Caki2 (cell line): ENCODE measurements around the gene ZNF335. TPM values are rescaled to one million over a fixed set of nuclear protein-coding genes. Genes with fewer than 3 reads are reported as not detected.

Experiments
- DNase-seq: peaks from one replicate; pipeline ENCODE4 v3.0.0-alpha.2; 2015; ENCODE audit warnings: low read depth
- in situ Hi-C: cut with HindIII; loops from 2 replicates; pipeline ENCODE4 v1.10.0; 2016; ENCODE audit warnings: low sequenced_read_pairs, low pct_unique_long_range_greater_than_20kb, mixed read lengths
- total RNA-seq: library from RNA; depleted of rRNA; stranded (reverse); fragments of >200 nt; shearing (Covaris generic); gene quantifications from 2 replicates; pipeline ENCODE4 v1.2.3, GENCODE V29; 2014; ENCODE audit warnings: low replicate concordance

Gene ZNF335
- total RNA-seq, 1 experiment from 2014 or later, result 4.8 TPM

DNA sequence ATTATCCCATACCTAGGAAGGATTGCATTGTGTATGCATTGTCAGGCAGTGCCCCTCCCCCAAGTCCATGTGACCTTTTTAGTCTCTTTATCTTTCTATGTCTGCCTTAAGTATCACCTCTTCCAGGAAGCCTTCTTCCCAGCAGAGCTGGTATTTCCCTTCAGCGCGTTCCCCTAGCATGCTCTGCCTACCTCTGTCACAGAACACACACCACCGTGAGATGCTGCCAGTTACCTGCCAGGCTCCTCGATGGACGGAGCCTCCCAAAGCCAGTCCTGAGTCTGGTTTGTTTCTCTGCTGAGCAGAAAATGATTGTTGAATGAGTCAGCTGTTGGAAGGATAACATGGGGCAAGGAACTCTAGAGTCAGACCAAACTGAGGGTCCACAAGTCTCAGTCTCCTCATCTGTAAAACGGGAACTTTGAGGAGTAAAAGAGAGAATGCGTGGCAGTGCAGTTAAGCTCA lies 11.3 kb upstream of the ZNF335 start:
- DNase-seq, result no peak
- in situ Hi-C loops, result no loop called here

DNA sequence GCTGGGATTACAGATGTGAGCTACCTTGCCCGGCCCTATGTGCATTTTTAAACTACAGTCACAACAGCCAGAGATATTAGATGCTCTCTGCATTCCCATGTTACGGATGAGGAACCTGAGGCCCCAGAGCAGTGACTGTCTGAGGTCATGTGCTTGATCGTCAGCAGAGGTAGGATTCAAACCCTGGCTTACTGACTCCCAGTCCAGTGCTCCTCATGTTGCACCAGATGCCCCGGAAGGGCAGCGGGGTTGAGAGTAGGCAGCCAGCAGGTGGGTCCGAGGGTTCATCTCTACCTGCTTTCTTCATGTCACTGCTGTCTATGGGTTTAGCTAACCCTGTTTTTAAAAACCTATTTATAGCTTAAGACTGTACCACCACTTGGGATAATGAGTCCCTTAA lies 9.3 kb upstream of the ZNF335 start:
- in situ Hi-C loops, result no loop called here
- no peak for DNase-seq

DNA sequence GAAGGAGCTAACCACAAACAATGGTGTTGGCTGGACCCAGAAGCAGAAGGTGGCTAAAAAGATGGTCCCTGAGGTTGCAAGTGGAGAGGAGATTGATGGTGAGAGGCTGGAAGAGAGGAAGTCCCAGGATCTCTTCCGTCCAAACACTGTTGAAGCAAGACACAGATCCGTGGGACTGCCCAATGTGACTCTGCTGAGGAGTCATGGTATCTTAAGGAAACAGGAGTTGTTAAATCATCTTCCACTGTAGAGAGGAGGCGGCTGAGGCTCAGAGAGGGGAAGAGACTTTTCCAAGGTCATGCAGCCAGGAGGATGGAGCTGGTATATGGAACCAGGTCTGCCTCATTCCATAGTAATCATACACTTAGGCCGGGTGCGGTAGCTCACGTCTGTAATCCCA lies 4.1 kb upstream of the ZNF335 start:
- DNase-seq, result no peak
- in situ Hi-C loops, result no loop called here

DNA sequence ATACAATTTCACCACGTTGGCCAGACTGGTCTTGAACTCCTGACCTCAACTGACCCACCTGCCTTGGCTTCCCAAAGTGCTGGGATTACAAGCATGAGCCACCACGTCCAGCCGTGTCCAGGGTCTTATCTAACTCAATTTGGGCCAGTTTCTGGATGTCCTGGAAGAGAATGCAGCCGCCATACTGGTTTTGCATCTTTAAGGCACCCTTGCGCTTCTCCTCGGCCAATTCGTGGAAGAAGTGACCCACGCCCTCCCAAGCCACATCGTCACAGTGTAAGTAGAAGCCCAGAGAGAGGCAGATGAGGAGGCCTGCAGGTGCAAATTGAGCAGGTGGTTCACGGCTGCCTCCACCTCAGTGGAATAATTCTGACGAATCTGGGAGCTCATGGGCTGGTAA lies 3.7 kb upstream of the ZNF335 start:
- in situ Hi-C loops, result no loop called here
- DNase-seq, result no peak

DNA sequence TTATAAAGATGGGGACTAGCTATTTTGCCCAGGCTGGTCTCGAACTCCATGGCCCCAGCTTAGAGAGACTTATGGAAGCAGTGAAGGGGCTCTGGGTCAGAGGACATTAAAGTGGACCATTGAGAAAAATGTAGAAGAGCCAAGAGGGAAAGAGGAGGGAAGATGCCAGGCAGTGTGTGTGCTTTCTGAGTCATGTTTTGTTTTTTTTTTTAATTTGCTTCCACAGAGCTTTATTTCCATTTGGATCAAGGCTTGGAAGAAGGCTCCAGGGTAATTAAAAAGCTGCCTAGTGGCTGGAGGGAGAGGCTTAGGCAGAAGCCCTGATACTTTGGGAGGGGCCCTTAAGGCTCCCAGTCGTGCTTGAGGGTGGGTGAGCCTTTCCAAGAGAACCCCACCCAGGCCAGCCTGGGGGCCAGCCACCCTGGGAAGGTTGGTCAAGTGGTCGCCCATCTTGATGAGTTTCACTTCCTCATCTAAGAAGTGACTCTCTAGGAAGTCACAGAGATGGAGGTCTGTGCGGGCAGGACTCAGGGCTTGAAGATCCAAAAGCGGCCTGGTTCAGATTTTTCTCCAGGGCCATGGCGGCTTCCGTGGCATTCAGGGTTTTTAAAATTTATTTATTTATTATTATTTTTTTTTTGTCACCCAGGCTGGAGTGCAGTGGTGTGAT lies 3.0 kb upstream of the ZNF335 start:
- in situ Hi-C loops, result no loop called here

DNA sequence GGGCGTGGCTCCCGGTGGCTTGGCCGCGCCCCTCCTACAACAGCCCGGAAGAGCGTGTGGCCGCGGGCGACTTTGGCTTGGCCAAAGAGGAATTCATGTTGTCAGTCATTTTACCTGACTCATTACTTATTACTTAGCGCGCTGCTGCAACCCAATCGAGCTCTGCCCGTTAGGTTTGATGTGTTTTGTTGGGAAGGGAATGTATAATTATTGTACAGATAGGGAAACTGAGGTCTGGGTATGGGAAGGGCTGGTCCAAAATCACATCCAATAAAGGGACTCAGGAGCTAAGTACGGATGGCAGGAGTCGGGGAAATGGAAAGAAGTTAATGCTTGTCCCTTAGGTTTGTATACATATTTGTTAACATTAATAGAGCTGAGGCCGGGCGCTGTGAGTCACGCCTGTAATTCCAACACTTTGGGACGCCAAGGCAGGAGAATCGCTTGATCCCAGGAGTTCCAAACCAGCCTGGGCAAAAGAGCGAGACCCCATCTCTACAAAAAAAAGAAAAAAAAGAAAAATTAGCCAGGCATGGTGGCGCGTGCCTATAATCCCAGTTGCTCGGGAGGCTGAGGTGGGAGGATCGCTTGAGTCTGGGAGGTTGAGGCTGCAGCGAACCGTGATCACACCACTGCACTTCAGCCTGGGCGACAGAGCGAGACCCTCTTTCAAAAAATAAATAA lies 639 bp upstream of the ZNF335 start:
- DNase-seq, result peak; percentile 100
- in situ Hi-C loops, result no loop called here

More for the DNA sequence above, 3.0 kb upstream of the ZNF335 start:
- DNase-seq, result no peak

DNA sequence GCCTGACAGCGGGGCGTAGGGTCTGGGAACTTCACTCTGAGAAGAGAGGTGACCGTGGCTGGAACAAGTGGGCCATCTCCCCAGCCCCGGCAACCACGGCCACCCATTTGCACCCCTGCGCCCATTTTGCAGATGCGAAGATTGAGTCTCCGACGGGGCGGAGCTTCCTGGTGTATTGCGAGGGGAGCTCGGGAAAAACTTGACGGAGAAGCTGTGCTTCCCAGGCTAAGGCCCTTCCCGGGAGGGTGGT lies 653 bp downstream of the ZNF335 start:
- in situ Hi-C loops, result no loop called here
- no peak for DNase-seq

DNA sequence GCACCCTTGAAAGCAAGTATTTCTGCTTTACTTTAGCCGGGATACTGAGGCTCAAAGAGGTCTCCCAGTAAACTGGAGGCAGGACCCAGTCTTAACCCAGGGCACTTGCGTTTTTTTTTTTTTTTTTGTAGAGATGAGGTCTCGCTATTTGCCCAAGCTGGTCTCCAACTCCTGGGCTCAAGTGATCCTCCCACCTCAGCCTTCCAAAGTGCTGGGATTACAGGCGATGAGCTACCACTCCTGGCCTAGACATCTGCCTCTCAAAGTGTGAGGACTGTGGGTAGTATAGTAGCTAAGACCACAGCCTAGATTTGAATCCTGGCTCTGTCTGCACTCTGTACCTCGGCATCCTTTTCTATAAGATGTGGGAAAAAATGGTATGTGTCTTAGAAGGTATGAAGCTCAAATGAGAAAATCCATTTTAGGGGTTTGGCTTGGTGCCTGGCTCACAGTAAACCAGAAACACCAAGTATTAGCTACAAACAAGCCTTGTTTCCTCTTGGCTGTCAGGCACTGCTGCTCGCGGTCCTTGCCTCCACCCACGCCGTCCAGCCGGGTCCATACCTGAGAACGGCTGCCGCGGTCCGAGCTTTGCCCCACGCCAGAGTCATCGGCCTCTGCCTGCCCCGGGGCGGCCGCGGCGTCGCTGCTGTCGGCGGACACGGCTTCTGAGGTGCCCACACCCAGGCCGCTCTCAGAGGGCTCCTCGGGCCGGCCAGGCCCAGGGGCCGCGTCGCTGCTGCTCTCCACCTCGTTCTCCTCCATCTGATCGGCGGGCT lies 1.2 kb downstream of the ZNF335 start:
- in situ Hi-C loops, result no loop called here
- DNase-seq, result no peak

DNA sequence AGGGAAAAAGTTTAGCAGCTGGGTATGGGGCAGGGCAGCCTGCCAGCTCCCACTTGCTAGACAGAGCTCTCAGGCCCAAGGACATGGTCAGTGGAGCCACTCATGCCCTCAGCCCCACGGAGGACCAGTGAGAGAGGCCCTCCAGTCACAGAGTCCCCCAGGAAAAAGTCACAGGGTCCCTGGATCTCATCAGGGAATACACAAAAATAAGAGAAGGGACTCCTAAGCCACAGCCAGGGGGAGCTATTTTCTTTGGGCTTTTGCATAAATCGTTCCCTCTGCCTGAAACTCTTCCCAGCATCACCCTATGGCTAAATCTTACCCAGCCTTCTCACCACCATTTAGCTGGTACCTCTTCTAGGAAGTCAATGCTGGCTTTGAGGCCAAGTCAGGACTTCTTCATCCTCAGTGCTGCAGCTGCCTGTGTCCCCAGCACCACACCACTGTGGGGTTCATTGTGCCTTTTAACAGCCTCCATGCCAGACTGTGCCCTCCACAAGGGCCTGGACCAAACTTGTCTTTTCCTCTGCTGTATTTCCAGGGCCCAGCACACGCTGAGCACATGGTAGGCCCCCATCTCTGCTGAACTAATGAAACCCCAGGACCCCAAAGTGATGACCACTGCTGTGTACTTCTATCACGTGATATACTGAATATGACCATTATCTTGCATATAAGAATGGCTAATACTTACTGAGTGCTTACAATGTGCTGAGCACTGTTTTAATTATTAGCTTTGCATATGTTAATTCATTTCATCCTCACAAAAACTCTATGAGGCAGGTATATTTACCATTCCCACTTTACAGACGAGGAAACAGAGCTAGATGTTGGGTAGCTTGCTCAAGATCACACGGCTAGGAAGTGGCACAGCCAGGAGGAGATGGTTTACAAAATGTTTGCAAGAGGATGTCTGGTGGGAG lies 2.0 kb downstream of the ZNF335 start:
- DNase-seq, result peak; percentile 55
- in situ Hi-C loops, result no loop called here

DNA sequence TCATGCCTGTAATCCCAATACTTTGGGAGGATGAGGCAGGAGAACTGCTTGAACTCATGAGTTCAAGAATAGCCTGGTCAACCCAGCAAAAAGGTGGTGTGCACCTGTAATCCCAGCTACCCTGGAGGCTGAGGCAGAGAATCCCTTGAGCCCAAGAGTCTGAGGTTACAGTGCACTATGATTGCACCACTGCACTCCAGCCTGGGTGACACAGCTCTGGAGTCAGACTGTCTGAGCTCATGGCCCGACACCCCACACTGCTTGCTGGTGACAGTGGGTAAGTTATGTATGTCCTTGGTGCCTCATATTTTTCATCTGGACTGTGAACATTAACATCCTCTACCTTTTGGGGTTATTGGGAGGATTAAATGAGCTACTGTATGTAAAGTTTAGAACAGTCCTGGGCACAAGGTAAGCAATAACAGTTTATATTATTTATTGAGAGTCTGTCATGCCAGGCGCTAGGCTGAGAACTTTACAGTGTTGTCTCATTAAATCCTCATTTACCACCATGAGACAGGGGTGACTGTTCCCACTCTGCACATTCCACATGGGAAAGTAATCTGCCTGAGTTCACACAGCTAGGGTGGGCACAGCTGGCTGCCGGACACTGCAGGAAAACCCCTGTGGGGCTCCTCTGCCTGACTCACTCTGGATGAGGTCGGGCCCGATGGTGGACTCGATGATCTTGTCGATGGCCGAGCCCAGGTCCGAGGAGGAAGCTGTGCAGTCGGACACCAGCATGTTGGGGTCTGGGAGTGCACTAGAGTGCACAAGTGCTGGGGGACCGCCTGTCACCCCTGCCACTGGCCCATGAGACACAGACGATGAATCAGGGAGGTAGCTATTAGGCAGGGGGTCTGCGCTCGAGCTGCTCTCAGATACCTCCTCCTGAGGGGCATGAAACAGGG lies 2.9 kb downstream of the ZNF335 start:
- in situ Hi-C loops, result no loop called here
- no peak for DNase-seq

DNA sequence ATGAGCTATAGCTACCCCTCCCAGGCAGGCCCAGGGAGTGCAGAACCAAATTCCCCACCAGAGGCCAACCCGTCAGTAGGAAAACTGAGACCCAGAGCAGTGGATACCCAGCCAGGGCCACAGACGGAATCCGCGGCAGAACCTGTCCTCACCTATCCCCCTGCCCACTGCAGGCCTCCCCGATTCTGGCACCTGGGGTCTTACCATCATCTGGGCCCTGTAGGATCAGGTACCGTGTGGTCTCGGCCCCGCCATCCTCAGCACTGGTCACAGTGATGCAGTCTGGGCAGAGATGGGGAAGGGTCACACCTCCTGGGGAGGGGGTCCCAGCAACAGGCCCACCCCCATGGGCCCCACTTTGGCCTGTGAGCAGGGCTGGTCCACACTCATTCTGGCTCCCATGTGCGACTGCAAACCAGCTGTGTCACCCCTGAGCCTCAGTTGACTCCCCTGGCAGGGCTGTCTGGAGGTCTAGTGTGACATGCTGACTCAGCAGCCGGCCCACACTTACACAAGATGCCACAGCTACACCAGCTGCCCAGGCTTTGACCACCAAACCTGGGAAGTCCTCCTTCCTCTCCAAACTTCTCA lies 3.8 kb downstream of the ZNF335 start:
- no peak for DNase-seq
- in situ Hi-C loops, result no loop called here

DNA sequence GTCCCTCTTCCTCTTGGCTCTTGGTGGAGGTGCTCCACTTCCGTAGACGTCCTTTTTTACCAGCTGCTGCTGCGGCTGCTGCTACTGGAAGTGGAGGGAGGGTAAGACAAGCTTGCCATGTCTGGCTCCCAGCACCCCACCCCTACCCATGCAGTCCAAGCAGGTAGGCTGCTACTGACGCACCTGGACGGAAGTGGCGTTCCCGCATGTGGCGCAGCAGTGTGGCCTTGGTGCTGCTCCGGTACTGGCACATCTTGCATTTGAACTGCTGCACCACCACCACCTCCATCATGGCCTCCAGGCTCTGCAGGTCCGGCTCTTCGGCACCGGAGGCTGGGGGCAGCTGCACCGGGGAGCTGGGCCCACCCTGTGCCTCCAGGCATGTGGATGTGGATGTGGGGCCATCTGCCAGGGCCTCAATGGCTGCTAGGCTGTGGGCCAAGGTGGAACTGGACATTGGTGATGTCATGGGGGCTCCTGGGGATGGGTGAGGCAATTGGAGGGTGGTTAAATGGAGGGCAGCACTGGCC lies 4.4 kb downstream of the ZNF335 start:
- DNase-seq, result no peak
- in situ Hi-C loops, result no loop called here

DNA sequence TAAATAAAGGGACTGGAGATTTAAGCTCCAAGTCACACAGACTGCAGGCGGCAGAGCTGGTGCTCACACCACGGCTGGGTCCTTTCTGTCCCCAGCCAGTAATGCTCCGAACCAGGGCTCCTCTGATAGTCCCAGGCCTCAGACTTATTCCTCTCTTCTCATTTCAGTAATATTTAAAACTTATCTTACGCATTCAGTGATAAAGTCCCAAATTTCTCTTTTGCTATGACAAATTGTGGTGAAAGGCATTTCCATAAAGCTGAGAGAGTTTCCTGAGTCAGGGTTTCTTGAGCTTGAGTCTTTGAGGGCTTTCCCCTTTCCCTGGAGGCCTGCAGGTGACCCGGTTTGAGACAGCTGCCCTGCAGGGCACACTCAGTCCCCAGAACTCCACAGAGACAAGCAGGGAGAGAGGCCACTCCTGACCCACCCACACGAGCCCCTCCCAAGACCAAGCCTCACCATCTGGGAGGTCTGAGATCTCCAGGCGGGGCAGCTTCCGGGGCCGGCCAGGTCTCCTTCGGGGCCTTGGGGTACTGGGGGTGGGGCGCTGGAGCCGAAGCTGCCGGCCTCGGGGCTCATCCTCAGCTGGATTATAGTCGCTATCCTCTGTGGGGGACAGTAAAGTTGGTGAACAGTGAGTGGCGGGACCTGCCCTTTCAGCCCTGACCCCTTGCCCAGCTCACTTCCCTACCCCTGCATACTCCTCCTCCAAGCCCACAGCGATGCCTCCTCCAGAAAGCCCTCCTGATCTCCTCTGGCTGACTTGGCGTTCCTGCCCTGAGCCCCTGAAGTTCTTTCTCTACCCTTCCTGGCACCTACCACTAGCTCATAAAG lies 6.6 kb downstream of the ZNF335 start:
- no peak for DNase-seq
- in situ Hi-C loops, result no loop called here

DNA sequence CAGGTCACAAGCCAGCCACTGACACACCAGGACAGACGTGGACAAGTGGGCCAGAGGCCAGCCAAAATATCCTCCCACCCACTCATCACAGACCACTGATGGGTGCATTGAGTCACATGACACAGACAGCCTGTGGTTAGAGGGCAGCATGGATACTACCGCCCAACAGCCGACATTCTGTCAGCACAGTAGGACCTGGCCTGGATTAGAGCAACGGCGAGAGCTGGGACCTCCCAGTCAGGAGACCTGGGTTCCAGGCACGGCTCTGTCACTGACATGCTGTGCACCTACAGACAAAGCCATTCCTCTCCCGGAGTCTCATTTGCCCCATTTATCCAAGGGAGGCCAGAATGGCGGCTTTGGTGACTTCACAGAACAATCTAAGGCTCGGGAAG lies 8.0 kb downstream of the ZNF335 start:
- in situ Hi-C loops, result no loop called here
- no peak for DNase-seq

DNA sequence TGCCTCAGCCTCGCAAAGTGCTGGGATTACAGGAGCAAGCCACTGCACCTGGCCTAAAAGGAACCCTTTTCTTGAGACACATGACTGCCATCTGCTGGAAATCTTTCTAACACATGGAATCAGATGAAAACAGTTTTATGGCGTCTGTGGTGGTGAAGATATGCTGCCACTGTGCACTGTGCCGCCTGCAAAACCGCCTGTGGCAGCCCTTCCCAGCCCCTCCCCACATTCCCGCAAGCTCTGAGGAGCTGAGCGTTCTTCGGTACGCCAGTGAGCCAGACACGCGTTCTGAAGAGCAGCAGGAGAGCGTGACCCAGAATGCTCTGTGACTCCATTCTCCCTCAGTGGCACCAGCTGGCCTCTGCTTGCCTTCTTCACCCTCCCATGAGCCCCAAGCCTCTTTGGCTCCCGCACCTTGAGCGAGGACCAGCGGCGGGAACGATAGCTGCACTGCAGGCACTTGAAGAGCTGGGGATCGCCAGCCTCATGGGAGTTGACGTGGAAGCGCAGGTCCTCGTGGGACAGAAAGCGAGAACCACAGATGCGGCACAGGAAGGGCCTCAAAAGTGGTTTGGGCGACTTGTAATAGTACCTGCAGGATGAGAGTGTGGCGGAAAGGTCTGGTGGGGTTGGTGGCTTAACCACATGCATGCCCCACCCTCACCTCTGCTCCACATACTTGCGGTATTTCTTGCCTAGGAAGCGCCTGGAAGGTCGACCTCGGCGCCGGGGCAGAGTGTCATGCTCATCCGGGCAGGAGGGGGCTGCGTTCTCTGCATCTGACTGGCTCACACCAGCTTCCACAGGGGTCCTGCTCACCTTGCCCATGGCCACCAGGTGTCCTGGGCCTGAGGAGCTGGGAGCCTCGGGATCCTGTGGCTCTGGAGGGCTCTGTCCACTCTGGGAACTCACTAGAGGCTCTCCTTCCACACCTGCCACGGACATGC lies 8.7 kb downstream of the ZNF335 start:
- in situ Hi-C loops, result no loop called here
- peak; percentile 52 for DNase-seq
